Activated naive CD8-positive, alpha-beta T cell treated with anti-CD3 and anti-CD28 coated beads for 36 hours (primary cell): ENCODE measurements around the gene BCAS3. TPM values are rescaled to one million over a fixed set of nuclear protein-coding genes. Genes with fewer than 3 reads are reported as not detected.

Source experiments
- DNase-seq: peaks from one replicate; pipeline ENCODE4 v3.0.0; 2021
- H3K27ac Mint-ChIP-seq: one replicate; pipeline ENCODE4 v1.8.0; 2022; ENCODE audit warnings: mild to moderate bottlenecking, moderate library complexity, mixed read lengths
- H3K27me3 Mint-ChIP-seq: one replicate; pipeline ENCODE4 v1.8.0; 2022; ENCODE audit warnings: mild to moderate bottlenecking, mixed read lengths
- H3K36me3 Mint-ChIP-seq: one replicate; pipeline ENCODE4 v1.8.0; 2021; ENCODE audit warnings: mild to moderate bottlenecking, mixed read lengths
- H3K4me1 Mint-ChIP-seq: one replicate; pipeline ENCODE4 v1.8.0; 2021; ENCODE audit warnings: mixed read lengths
- H3K4me3 Mint-ChIP-seq: one replicate; pipeline ENCODE4 v1.8.0; 2022; ENCODE audit warnings: mild to moderate bottlenecking, moderate library complexity, mixed read lengths
- H3K9me3 Mint-ChIP-seq: one replicate; pipeline ENCODE4 v1.8.0; 2022; ENCODE audit warnings: mixed read lengths
- total RNA-seq, 2 experiments: library from RNA; stranded (reverse); gene quantifications; one replicate each; pipeline ENCODE4 v1.2.3, GENCODE V29; 2021

Gene BCAS3
- total RNA-seq, 2 experiments from 2014 or later = 4.9 to 7.0 TPM

- H3K9me3 Mint-ChIP-seq = no peaks in the 10 kb centered on the region
- H3K4me1 Mint-ChIP-seq = no peaks in the 10 kb centered on the region
Measured at GRCh38 chr17:61208301-61209105, 530.9 kb downstream of the BCAS3 start.

GRCh38 chr17:61209106-61209439 is 531.4 kb downstream of the BCAS3 start:
- Mint-ChIP-seq H3K27ac (no peak overlapping the region), H3K4me3 (no peak overlapping the region), H3K36me3 (no peaks in the 10 kb centered on the region), H3K27me3 (no peaks in the 10 kb centered on the region), H3K9me3 (no peaks in the 10 kb centered on the region), H3K4me1 (no peaks in the 10 kb centered on the region)
- DNase-seq = no peak

More at GRCh38 chr17:61208301-61209105, 530.9 kb downstream of the BCAS3 start:
- Mint-ChIP-seq H3K36me3 (no peaks in the 10 kb centered on the region), H3K27ac (no peak overlapping the region), H3K27me3 (no peaks in the 10 kb centered on the region), H3K4me3 (no peak overlapping the region)
- no peak for DNase-seq

GRCh38 chr17:61209525-61209924 is 531.9 kb downstream of the BCAS3 start:
- Mint-ChIP-seq H3K36me3 (no peaks in the 10 kb centered on the region), H3K9me3 (no peaks in the 10 kb centered on the region), H3K27me3 (no peaks in the 10 kb centered on the region), H3K4me3 (no peak overlapping the region), H3K4me1 (no peaks in the 10 kb centered on the region), H3K27ac (no peak overlapping the region)
- no peak for DNase-seq

- Mint-ChIP-seq H3K27ac (no peak overlapping the region), H3K4me1 (no peaks in the 10 kb centered on the region), H3K27me3 (no peaks in the 10 kb centered on the region), H3K36me3 (no peaks in the 10 kb centered on the region), H3K9me3 (no peaks in the 10 kb centered on the region), H3K4me3 (no peak overlapping the region)
- no peak for DNase-seq
Measured at GRCh38 chr17:61211236-61211635, 533.6 kb downstream of the BCAS3 start.

- Mint-ChIP-seq H3K4me1 (no peaks in the 10 kb centered on the region), H3K27me3 (no peaks in the 10 kb centered on the region), H3K9me3 (no peaks in the 10 kb centered on the region), H3K36me3 (no peaks in the 10 kb centered on the region), H3K4me3 (no peak overlapping the region), H3K27ac (no peak overlapping the region)
- no peak for DNase-seq
Measured at GRCh38 chr17:61212655-61213054, 535.0 kb downstream of the BCAS3 start.

GRCh38 chr17:61214753-61215152 is 537.1 kb downstream of the BCAS3 start:
- Mint-ChIP-seq H3K27ac (no peak overlapping the region), H3K36me3 (no peaks in the 10 kb centered on the region), H3K9me3 (peaks cover 2% of the 10 kb centered on the region), H3K4me1 (peaks cover 6% of the 10 kb centered on the region), H3K4me3 (no peak overlapping the region), H3K27me3 (no peaks in the 10 kb centered on the region)
- no peak for DNase-seq

GRCh38 chr17:61216066-61216465 is 538.4 kb downstream of the BCAS3 start:
- DNase-seq = no peak
- no peaks in the 10 kb centered on the region for H3K36me3 Mint-ChIP-seq
- H3K27me3 Mint-ChIP-seq = no peaks in the 10 kb centered on the region
- H3K27ac Mint-ChIP-seq = no peak overlapping the region
- H3K4me1 Mint-ChIP-seq = peaks cover 12% of the 10 kb centered on the region
- no peak overlapping the region for H3K4me3 Mint-ChIP-seq
- H3K9me3 Mint-ChIP-seq = peaks cover 2% of the 10 kb centered on the region

- H3K36me3 Mint-ChIP-seq = no peaks in the 10 kb centered on the region
- H3K27me3 Mint-ChIP-seq = no peaks in the 10 kb centered on the region
- H3K4me1 Mint-ChIP-seq = peaks cover 31% of the 10 kb centered on the region
- no peak for DNase-seq
- peaks cover 2% of the 10 kb centered on the region for H3K9me3 Mint-ChIP-seq
- no peak overlapping the region for H3K4me3 Mint-ChIP-seq
- no peak overlapping the region for H3K27ac Mint-ChIP-seq
Measured at GRCh38 chr17:61217878-61218437, 540.3 kb downstream of the BCAS3 start.

GRCh38 chr17:61218438-61218837 is 540.8 kb downstream of the BCAS3 start:
- peaks cover 2% of the 10 kb centered on the region for H3K9me3 Mint-ChIP-seq
- no peak for DNase-seq
- H3K36me3 Mint-ChIP-seq = no peaks in the 10 kb centered on the region
- H3K4me3 Mint-ChIP-seq = no peak overlapping the region
- no peak overlapping the region for H3K27ac Mint-ChIP-seq
- H3K27me3 Mint-ChIP-seq = no peaks in the 10 kb centered on the region
- H3K4me1 Mint-ChIP-seq = peaks cover 34% of the 10 kb centered on the region

- no peaks in the 10 kb centered on the region for H3K36me3 Mint-ChIP-seq
- H3K27me3 Mint-ChIP-seq = no peaks in the 10 kb centered on the region
- no peak overlapping the region for H3K27ac Mint-ChIP-seq
- peaks cover 35% of the 10 kb centered on the region for H3K4me1 Mint-ChIP-seq
- peaks cover 2% of the 10 kb centered on the region for H3K9me3 Mint-ChIP-seq
- no peak overlapping the region for H3K4me3 Mint-ChIP-seq
- DNase-seq = no peak
Measured at GRCh38 chr17:61219460-61219859, 541.8 kb downstream of the BCAS3 start.

- no peaks in the 10 kb centered on the region for H3K36me3 Mint-ChIP-seq
- no peak for DNase-seq
- peaks cover 2% of the 10 kb centered on the region for H3K9me3 Mint-ChIP-seq
- H3K27ac Mint-ChIP-seq = peak overlapping the region; percentile 43
- no peak overlapping the region for H3K4me3 Mint-ChIP-seq
- peaks cover 35% of the 10 kb centered on the region for H3K4me1 Mint-ChIP-seq
- no peaks in the 10 kb centered on the region for H3K27me3 Mint-ChIP-seq
Measured at GRCh38 chr17:61221181-61221580, 543.5 kb downstream of the BCAS3 start.

GRCh38 chr17:61221597-61222471 is 544.2 kb downstream of the BCAS3 start:
- H3K36me3 Mint-ChIP-seq = no peaks in the 10 kb centered on the region
- H3K27ac Mint-ChIP-seq = peak overlapping the region; percentile 79
- no peaks in the 10 kb centered on the region for H3K27me3 Mint-ChIP-seq
- H3K9me3 Mint-ChIP-seq = peaks cover 2% of the 10 kb centered on the region
- H3K4me3 Mint-ChIP-seq = peak overlapping the region; percentile 65
- no peak for DNase-seq
- peaks cover 35% of the 10 kb centered on the region for H3K4me1 Mint-ChIP-seq

- H3K9me3 Mint-ChIP-seq = peaks cover 2% of the 10 kb centered on the region
- H3K4me3 Mint-ChIP-seq = no peak overlapping the region
- peaks cover 31% of the 10 kb centered on the region for H3K4me1 Mint-ChIP-seq
- no peak for DNase-seq
- no peak overlapping the region for H3K27ac Mint-ChIP-seq
- H3K27me3 Mint-ChIP-seq = no peaks in the 10 kb centered on the region
- no peaks in the 10 kb centered on the region for H3K36me3 Mint-ChIP-seq
Measured at GRCh38 chr17:61223725-61224124, 546.1 kb downstream of the BCAS3 start.

GRCh38 chr17:61225178-61225882 is 547.7 kb downstream of the BCAS3 start:
- no peaks in the 10 kb centered on the region for H3K27me3 Mint-ChIP-seq

GRCh38 chr17:61227866-61228265 is 550.2 kb downstream of the BCAS3 start:
- Mint-ChIP-seq H3K4me1 (peaks cover 6% of the 10 kb centered on the region), H3K36me3 (no peaks in the 10 kb centered on the region), H3K27me3 (no peaks in the 10 kb centered on the region), H3K27ac (no peak overlapping the region), H3K4me3 (no peak overlapping the region), H3K9me3 (no peaks in the 10 kb centered on the region)
- DNase-seq = no peak

More at GRCh38 chr17:61225178-61225882, 547.7 kb downstream of the BCAS3 start:
- no peak for DNase-seq
- Mint-ChIP-seq H3K4me3 (no peak overlapping the region), H3K9me3 (no peaks in the 10 kb centered on the region), H3K27ac (no peak overlapping the region), H3K36me3 (no peaks in the 10 kb centered on the region), H3K4me1 (peaks cover 29% of the 10 kb centered on the region)
